Left lung (tissue), 10 donors: ENCODE measurements around the gene PVR. TPM values are rescaled to one million over a fixed set of nuclear protein-coding genes. Genes with fewer than 3 reads are reported as not detected.
A peak's percentile ranks its signal among the peaks of the same experiment; 100 is the strongest.
"Not testable (repeated sequence)": the region's sequence is repeated elsewhere in the genome, so short reads cannot be mapped to it uniquely, and the experiment has no call there.

Experiments
- ATAC-seq: fragments of 200-7000 bp; cut with Tn5 transposase; one replicate; pipeline ENCODE4 v1.9.1; 2020; ENCODE audit warnings: moderate library complexity
- DNase-seq, 4 donors: peaks; one replicate each; pipeline ENCODE4 v3.0.0-alpha.2; 2013 to 2020
- H3K27ac ChIP-seq, 2 donors: fragments of 200-600 bp; sonication (generic) in 1 of 2; one replicate each; pipeline versions ENCODE4 v1.5.0 to v1.8.0; 2020 to 2021
- H3K27me3 ChIP-seq, 2 donors: fragments of 200-600 bp; sonication (generic) in 1 of 2; one replicate each; pipeline versions ENCODE4 v1.5.0 to v1.8.0; 2020 to 2021
- H3K36me3 ChIP-seq, 2 donors: fragments of 200-600 bp; sonication (generic) in 1 of 2; one replicate each; pipeline versions ENCODE4 v1.5.0 to v1.8.0; 2020 to 2021
- H3K4me1 ChIP-seq, 2 donors: fragments of 200-600 bp; one replicate each; pipeline ENCODE4 v1.8.0; 2021
- H3K4me3 ChIP-seq, 2 donors: fragments of 200-600 bp; sonication (generic) in 1 of 2; one replicate each; pipeline versions ENCODE4 v1.5.0 to v1.8.0; 2020 to 2021; ENCODE audit warnings: mild to moderate bottlenecking in 1 of 2
- H3K9me3 ChIP-seq, 2 donors: fragments of 200-600 bp; sonication (generic) in 1 of 2; one replicate each; pipeline versions ENCODE4 v1.5.0 to v1.8.0; 2020 to 2021
- intact Hi-C, 2 donors: fragments of 100-400 bp; cut with DNase I; formaldehyde crosslinking; loops; one replicate each; pipeline versions ENCODE4 v1.11.2 to v1.14.2; 2022
- polyA plus RNA-seq, 6 donors: library from polyadenylated mRNA; unstranded; fragments of 120-200 nt; gene quantifications; one replicate each; pipeline ENCODE4 v1.2.1, GENCODE V29; 2013; ENCODE audit not compliant: insufficient read length in 6 of 6
- total RNA-seq, 2 donors: library from RNA; stranded (reverse); fragmentation: NEBNext Ultra II Directional; extraction: Animal tissue kit (Norgen Biotek cat#: 25700); gene quantifications; one replicate each; pipeline ENCODE4 v1.2.1, GENCODE V29; 2021
- TF ChIP-seq, protein P1 (sequence below), 2 donors: fragments of 200-600 bp; sonication (generic) in 1 of 2; IDR thresholded peaks; one replicate each; pipeline versions ENCODE4 v1.5.0 to v1.8.0; 2021; ENCODE audit warnings: antibody characterized with exemption in 2 of 2
- donor health status: DM: no; HTN: yes; CAD: no.
- donor health status: DM: no; HTN: no; CAD: no.

Gene PVR
- total and polyA plus RNA-seq, 8 donors: 22.5 to 67.9 (median 28.8) TPM

DNA sequence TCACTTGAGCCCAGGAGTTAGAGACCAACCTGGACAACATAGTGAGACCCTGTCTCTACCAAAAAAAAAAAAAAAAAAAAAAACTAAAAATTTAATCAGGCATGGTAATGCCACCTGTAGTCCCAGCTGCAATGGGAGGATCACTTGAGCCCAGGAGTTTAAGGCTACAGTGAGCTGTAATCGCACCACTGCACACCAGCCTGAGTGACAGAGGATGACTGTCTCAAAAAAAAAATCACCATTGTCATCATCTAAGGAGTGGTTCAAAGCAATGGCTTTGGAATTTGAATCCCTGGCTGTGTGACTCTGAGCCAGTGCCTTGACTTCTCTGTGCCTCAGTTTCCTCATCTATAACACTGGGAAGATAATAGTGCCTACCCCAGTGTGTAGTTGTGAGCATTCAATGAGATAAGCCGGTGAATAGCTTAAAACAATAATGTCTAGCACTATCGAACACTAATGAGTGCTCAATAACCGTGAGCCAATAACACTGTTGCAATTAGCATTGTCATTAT lies 18.8 kb upstream of the PVR start:
- ATAC-seq: no peak
- Histone ChIP-seq H3K36me3 (peaks cover 0 to 3% of the 10 kb centered on the region in 2 donors), H3K4me3 (no peak overlapping the region), H3K4me1 (peaks cover 0 to 18% of the 10 kb centered on the region in 2 donors), H3K27me3 (no peaks in the 10 kb centered on the region), H3K9me3 (no peaks in the 10 kb centered on the region), H3K27ac (no peak overlapping the region)
- intact Hi-C loops: no loop called here
- DNase-seq: no peak
- TF ChIP-seq, protein P1, sequence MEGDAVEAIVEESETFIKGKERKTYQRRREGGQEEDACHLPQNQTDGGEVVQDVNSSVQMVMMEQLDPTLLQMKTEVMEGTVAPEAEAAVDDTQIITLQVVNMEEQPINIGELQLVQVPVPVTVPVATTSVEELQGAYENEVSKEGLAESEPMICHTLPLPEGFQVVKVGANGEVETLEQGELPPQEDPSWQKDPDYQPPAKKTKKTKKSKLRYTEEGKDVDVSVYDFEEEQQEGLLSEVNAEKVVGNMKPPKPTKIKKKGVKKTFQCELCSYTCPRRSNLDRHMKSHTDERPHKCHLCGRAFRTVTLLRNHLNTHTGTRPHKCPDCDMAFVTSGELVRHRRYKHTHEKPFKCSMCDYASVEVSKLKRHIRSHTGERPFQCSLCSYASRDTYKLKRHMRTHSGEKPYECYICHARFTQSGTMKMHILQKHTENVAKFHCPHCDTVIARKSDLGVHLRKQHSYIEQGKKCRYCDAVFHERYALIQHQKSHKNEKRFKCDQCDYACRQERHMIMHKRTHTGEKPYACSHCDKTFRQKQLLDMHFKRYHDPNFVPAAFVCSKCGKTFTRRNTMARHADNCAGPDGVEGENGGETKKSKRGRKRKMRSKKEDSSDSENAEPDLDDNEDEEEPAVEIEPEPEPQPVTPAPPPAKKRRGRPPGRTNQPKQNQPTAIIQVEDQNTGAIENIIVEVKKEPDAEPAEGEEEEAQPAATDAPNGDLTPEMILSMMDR (IDR thresholded peaks at IDR 0.05): no peak

DNA sequence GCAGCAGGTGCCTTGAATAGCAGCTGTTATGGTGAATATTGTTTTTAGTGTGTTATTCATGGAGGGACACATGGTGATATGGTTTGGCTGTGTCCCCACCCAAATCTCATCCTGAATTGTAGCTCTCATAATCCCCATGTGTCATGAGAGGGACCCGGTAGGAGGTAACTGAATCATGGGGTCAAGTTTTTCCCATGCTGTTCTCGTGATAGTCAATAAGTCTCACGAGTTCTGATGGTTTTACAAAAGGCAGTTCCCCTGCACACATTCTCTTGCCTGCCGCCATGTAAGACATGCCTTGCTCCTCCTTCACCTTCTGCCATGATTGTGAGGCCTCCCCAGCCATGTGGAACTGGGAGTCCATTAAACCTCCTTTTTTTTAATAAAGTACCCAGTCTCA lies 18.1 kb upstream of the PVR start:
- H3K9me3 ChIP-seq, ATAC-seq, H3K27ac ChIP-seq, H3K27me3 ChIP-seq, DNase-seq, H3K4me3 ChIP-seq, intact Hi-C loops, H3K36me3 ChIP-seq: not testable (repeated sequence)
- H3K4me1 ChIP-seq: peaks cover 0 to 18% of the 10 kb centered on the region in 2 donors

DNA sequence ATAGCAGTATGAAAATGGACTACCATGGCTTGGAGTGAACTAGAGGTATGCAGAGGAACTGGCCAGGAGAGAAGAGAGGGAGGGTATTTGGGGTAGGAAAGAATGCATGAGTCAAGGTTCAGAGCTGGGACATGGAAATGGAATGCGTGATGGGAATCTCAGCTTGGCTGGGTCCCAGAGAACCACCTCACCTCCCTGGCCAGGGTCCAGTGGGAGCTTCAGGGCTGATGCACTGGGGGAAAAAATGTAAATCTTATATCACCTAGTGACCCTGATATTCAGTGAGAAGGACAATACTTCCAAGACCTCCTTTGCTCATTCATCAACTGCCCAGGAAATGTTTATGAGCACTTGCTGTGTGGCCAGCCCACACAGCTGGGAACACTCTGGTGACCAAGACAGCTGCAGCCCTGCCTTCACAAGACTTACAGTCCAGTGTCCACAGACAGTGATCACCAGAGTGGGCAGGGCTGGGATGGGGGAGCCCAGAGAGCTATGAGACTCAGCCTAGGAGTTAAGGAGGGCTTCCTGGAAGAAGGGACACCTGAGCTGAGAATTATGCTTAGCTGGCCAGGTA lies 17.6 kb upstream of the PVR start:
- intact Hi-C loops: no loop called here
- DNase-seq (no peak), ATAC-seq (peak; percentile 81)
- H3K9me3 ChIP-seq: no peaks in the 10 kb centered on the region
- peaks cover 0 to 18% of the 10 kb centered on the region in 2 donors for H3K4me1 ChIP-seq
- H3K36me3 ChIP-seq: peaks cover 0 to 3% of the 10 kb centered on the region in 2 donors
- no peak overlapping the region for H3K4me3 ChIP-seq
- no peaks in the 10 kb centered on the region for H3K27me3 ChIP-seq
- H3K27ac ChIP-seq: no peak overlapping the region
- TF ChIP-seq, protein P1 (IDR thresholded peaks at IDR 0.05): no peak

DNA sequence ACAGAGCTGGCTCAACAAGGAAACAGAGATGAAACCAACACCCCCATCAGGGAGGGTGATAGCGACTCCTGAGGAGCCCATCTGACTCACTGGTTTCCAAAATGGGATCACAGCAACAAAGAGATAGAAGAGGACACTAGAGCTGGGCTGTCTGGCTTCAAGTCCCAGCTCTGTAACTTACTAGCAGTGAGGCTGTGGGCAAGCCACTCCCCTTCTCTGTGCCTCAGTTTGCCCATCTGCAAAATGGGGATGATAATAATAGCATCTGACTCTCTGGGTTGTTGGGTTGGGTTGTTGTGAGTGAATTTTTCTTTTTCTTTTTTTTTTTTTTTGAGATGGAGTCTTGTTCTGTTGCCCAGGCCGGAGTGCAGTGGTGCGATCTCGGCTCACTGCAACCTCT lies 16.1 kb upstream of the PVR start:
- H3K36me3 ChIP-seq: peaks cover 0 to 3% of the 10 kb centered on the region in 2 donors
- DNase-seq (no peak), ATAC-seq (no peak)
- intact Hi-C loops: no loop called here
- H3K27me3 ChIP-seq: no peaks in the 10 kb centered on the region
- peaks cover 0 to 18% of the 10 kb centered on the region in 2 donors for H3K4me1 ChIP-seq
- H3K27ac ChIP-seq: no peak overlapping the region
- H3K9me3 ChIP-seq: no peaks in the 10 kb centered on the region
- H3K4me3 ChIP-seq: no peak overlapping the region
- TF ChIP-seq, protein P1 (IDR thresholded peaks at IDR 0.05): no peak

DNA sequence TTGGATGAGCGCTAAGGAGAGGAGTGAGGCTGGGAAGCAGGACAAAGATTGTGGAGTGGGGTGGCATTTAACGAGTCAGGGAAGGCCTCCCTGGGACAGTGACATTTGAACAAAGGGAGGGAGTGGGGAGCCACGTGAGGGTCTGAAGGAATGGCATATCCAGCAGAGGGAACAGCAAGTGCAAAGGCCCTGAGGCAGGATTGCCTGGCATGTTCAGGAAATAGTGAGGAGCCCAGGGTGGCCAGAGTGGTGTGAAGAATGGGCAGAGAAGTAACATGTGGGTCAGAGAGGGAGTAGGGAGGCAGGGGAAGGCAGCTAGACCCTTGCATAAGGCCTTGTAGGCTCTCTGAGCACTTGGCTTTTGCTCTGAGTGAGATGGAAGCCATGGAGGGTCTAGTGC lies 14.9 kb upstream of the PVR start:
- intact Hi-C loops: no loop called here
- Histone ChIP-seq H3K9me3 (no peaks in the 10 kb centered on the region), H3K36me3 (peaks cover 0 to 3% of the 10 kb centered on the region in 2 donors), H3K27me3 (no peaks in the 10 kb centered on the region), H3K4me3 (no peak overlapping the region), H3K27ac (no peak overlapping the region), H3K4me1 (peaks cover 0 to 12% of the 10 kb centered on the region in 2 donors)
- DNase-seq: no peak
- TF ChIP-seq, protein P1 (IDR thresholded peaks at IDR 0.05): no peak
- ATAC-seq: no peak

DNA sequence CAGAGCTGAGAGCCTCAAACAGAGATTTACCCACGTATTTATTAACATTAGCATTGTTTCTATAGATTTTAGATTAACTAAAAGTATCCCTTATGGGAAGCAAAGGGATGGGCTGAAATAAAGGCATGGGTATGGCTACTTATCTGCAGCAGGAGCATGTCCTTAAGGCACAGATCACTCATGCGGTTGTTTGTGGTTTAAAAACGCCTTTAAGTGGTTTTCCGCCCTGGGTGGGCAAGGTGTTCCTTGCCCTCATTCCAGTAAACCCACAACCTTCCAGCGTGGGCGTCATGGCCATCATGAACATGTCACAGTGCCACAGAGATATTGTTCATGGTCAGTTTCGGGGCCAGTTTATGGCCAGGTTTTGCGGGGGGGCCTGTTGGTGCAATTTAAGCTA lies 12.1 kb upstream of the PVR start:
- H3K9me3 ChIP-seq, H3K36me3 ChIP-seq, H3K27ac ChIP-seq, DNase-seq, H3K27me3 ChIP-seq, ATAC-seq, H3K4me3 ChIP-seq, intact Hi-C loops: not testable (repeated sequence)
- peaks cover 0 to 23% of the 10 kb centered on the region in 2 donors for H3K4me1 ChIP-seq

DNA sequence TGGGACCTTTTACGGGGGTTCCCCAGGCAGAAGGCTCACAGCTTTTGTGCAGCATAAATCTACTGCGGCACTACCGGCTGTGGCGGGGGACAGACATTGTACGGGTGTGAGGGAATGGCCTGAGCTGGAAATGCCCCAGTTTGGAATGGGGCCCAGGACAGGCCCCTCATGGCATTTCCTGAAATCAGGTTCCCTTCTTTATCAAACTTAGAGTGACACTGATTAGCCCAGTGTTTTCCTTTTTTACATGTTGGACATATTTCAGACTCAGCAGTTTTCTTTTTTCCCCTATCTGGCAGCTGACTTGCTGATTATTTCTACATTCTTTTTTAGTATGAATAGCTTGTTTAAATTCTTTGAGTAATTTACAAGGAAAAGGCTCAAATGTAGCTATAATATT lies 9.7 kb upstream of the PVR start:
- H3K9me3 ChIP-seq, intact Hi-C loops, H3K4me3 ChIP-seq, ATAC-seq, H3K36me3 ChIP-seq, DNase-seq, H3K27me3 ChIP-seq: not testable (repeated sequence)
- peaks cover 0 to 25% of the 10 kb centered on the region in 2 donors for H3K4me1 ChIP-seq
- peak overlapping the region in 1 of 2 donors; percentile 2 for H3K27ac ChIP-seq
